Osteocyte (in vitro differentiated cells): ENCODE results near the gene NOC4L. TPM values are rescaled to one million over a fixed set of nuclear protein-coding genes. Genes with fewer than 3 reads are reported as not detected.

ENCODE experiments used
- DNase-seq: peaks from one replicate; pipeline ENCODE4 v3.0.0; 2021; ENCODE audit warnings: mixed read lengths; ENCODE audit not compliant: unreplicated experiment; ENCODE audit errors: extremely low spot score
- H3K27ac Mint-ChIP-seq: one replicate; pipeline ENCODE4 v1.8.0; 2021; ENCODE audit warnings: mild to moderate bottlenecking, mixed read lengths; ENCODE audit not compliant: unreplicated experiment
- H3K27me3 Mint-ChIP-seq: one replicate; pipeline ENCODE4 v1.8.0; 2021; ENCODE audit warnings: mixed read lengths; ENCODE audit not compliant: unreplicated experiment
- H3K36me3 Mint-ChIP-seq: one replicate; pipeline ENCODE4 v1.8.0; 2021; ENCODE audit warnings: mixed read lengths; ENCODE audit not compliant: unreplicated experiment
- H3K4me1 Mint-ChIP-seq: one replicate; pipeline ENCODE4 v1.8.0; 2021; ENCODE audit warnings: mixed read lengths; ENCODE audit not compliant: unreplicated experiment
- H3K4me3 Mint-ChIP-seq: one replicate; pipeline ENCODE4 v1.8.0; 2021; ENCODE audit warnings: mild to moderate bottlenecking, moderate library complexity, mixed read lengths; ENCODE audit not compliant: unreplicated experiment
- H3K9me3 Mint-ChIP-seq: one replicate; pipeline ENCODE4 v1.8.0; 2021; ENCODE audit warnings: mixed read lengths; ENCODE audit not compliant: unreplicated experiment
- CTCF ChIP-seq: fragments of 200-600 bp; sonication (generic); IDR thresholded peaks from 2 replicates; pipeline ENCODE4 v1.5.0; 2021; ENCODE audit warnings: antibody characterized with exemption, mild to moderate bottlenecking, moderate library complexity
- total RNA-seq: library from RNA; stranded (reverse); gene quantifications from 2 replicates; pipeline ENCODE4 v1.2.1, GENCODE V29; 2021

Gene NOC4L
- total RNA-seq, 1 donor from 2014 or later = 21.4 TPM

GRCh38 chr12:132123970-132124765 lies 20.1 kb upstream of the NOC4L start:
- no peak overlapping the region for H3K4me3 Mint-ChIP-seq
- DNase-seq = no peak

GRCh38 chr12:132124766-132125425 lies 19.4 kb upstream of the NOC4L start:
- Mint-ChIP-seq H3K36me3 (peaks cover 60% of the 10 kb centered on the region), H3K27me3 (no peaks in the 10 kb centered on the region), H3K9me3 (peaks cover 8% of the 10 kb centered on the region), H3K4me3 (no peak overlapping the region), H3K4me1 (no peaks in the 10 kb centered on the region), H3K27ac (no peak overlapping the region)
- no peak for TF ChIP-seq CTCF
- no peak for DNase-seq

More at GRCh38 chr12:132123970-132124765, 20.1 kb upstream of the NOC4L start:
- H3K9me3 Mint-ChIP-seq = peaks cover 8% of the 10 kb centered on the region
- H3K4me1 Mint-ChIP-seq = no peaks in the 10 kb centered on the region
- H3K36me3 Mint-ChIP-seq = peaks cover 57% of the 10 kb centered on the region
- H3K27me3 Mint-ChIP-seq = no peaks in the 10 kb centered on the region
- no peak overlapping the region for H3K27ac Mint-ChIP-seq
- no peak for TF ChIP-seq CTCF

GRCh38 chr12:132125736-132126135 lies 18.5 kb upstream of the NOC4L start:
- no peaks in the 10 kb centered on the region for H3K4me1 Mint-ChIP-seq
- H3K27ac Mint-ChIP-seq = no peak overlapping the region
- no peak for DNase-seq
- no peak overlapping the region for H3K4me3 Mint-ChIP-seq
- peaks cover 57% of the 10 kb centered on the region for H3K36me3 Mint-ChIP-seq
- H3K9me3 Mint-ChIP-seq = peaks cover 8% of the 10 kb centered on the region
- TF ChIP-seq CTCF = no peak
- no peaks in the 10 kb centered on the region for H3K27me3 Mint-ChIP-seq

- no peak for DNase-seq
- H3K27me3 Mint-ChIP-seq = no peaks in the 10 kb centered on the region
- no peak overlapping the region for H3K4me3 Mint-ChIP-seq
- no peak for TF ChIP-seq CTCF
- H3K4me1 Mint-ChIP-seq = no peaks in the 10 kb centered on the region
- peaks cover 59% of the 10 kb centered on the region for H3K36me3 Mint-ChIP-seq
- no peak overlapping the region for H3K27ac Mint-ChIP-seq
- peaks cover 8% of the 10 kb centered on the region for H3K9me3 Mint-ChIP-seq
Measured at GRCh38 chr12:132127041-132127440, 17.2 kb upstream of the NOC4L start.

GRCh38 chr12:132129007-132129406 lies 15.2 kb upstream of the NOC4L start:
- no peaks in the 10 kb centered on the region for H3K4me1 Mint-ChIP-seq
- H3K36me3 Mint-ChIP-seq = peaks cover 52% of the 10 kb centered on the region
- H3K9me3 Mint-ChIP-seq = peaks cover 8% of the 10 kb centered on the region
- no peaks in the 10 kb centered on the region for H3K27me3 Mint-ChIP-seq
- no peak for DNase-seq
- H3K27ac Mint-ChIP-seq = no peak overlapping the region
- no peak overlapping the region for H3K4me3 Mint-ChIP-seq
- no peak for TF ChIP-seq CTCF
